GM18502 (cell line): Measurements from ENCODE around the gene PYGO2.
A peak's percentile ranks its signal among the peaks of the same experiment; 100 is the strongest.

Source experiments
- ATAC-seq: cut with Tn5 transposase; IDR thresholded peaks from one replicate; pipeline ENCODE4 v1.9.1; 2021; ENCODE audit warnings: mild to moderate bottlenecking; ENCODE audit not compliant: unreplicated experiment, poor library complexity

PYGO2 gene, protein sequence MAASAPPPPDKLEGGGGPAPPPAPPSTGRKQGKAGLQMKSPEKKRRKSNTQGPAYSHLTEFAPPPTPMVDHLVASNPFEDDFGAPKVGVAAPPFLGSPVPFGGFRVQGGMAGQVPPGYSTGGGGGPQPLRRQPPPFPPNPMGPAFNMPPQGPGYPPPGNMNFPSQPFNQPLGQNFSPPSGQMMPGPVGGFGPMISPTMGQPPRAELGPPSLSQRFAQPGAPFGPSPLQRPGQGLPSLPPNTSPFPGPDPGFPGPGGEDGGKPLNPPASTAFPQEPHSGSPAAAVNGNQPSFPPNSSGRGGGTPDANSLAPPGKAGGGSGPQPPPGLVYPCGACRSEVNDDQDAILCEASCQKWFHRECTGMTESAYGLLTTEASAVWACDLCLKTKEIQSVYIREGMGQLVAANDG

DNA sequence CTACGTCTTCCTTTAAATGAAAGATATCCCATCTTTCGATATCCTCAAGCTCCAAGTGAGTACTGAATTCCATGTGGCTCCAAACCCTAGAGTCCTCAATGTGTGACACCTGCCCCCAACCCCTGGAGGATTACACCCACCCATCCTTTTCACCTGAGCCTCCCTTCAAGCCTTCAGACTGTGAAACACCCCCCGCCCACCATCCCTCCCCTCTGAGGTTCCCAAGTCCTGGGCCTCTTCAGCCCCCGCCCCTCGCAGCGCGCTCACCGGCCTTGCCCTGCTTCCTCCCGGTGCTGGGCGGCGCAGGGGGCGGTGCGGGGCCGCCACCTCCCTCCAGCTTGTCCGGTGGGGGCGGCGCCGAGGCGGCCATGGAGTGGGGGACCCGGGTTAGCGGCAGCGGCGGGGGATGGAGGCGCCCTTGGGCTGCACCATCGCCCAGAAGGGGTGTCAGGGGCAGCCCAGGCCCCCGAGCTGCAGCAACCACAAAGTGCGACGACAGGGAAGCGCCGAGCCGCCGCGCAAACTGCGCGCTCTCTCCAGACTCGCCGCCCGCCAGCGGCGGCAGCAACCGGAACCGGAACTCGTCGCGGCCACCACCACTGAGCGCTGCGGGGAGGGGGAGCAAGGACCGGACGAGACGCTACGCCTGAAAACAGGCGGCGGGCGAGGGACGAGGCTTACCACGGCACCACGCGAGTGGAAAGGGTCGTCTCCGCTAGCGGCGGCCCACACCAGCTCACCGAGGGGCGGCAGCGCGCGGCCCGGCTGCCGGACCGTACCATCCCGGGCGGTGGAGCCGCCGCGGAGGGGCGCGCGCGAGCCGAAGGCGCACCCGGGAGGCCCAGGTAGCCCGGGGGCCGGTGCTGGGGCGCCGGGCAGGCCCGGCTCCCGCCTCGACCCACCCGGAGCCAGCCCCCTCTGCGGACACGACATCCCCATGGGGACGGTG is at the start of gene PYGO2:
Gene PYGO2 (minus strand): TSS at position 576 of the 949 bp plus-strand sequence. CDS start 206 bp downstream, at position 370.
- peak; percentile 69 for ATAC-seq

DNA sequence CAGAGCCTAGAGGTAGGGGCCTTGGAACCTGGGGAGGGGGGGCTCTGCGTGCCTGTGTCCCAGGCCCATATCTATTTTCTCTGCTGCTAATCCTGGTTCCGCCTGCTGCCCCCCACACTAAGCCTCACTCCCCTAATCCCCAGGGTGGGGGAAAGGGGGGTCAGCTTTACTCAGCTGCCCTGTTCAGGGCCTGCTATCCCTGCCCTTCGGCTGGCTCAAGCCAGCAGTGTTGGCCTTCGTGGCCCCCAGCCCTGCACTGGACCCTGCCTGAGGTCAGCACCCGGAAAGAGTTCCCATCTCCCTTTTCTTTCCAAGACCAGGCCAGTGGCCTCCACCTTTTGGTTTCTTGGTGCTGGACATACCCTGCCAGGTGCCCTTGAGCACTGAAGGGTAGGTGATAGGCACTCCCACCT is 49.4 kb upstream of the PYGO2 start:
- no peak for ATAC-seq

DNA sequence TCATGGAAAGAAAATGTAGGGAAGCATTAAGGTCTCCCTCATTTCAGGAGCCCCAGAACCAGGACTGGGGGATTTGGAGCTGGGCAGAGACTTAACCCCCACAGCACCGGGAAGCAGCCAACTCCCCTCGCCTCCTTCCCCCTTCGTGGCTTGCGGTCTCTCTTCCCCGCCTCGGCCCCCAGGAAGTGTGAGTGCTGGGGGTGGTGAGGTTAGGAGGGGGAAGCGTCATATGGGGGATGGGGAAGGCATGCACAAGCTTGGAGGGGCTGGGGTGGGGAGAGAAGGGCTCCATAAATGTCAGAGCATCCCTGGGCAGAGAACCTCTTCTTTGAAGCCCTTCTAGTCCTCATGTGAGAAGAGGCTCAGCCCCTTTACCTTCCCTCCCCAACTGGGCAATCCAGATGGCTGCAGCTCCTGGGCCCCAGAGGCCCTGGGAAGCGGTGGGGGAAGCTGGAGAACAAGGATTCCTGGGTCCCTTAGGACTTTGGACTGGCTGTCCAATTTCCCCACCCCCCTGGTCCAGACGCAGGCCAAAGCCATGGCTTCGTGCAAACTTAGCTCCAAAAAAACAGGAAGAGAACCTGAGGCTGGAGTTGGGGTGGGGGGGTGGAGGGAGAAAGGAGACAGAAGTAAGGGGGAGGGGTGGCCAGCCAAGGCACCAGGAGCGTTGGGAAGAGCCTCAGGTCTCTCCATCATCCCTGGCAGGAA is 48.8 kb upstream of the PYGO2 start:
- no peak for ATAC-seq

- ATAC-seq: no peak
Measured at GRCh38 chr1:155009742-155010141, 48.2 kb upstream of the PYGO2 start.

DNA sequence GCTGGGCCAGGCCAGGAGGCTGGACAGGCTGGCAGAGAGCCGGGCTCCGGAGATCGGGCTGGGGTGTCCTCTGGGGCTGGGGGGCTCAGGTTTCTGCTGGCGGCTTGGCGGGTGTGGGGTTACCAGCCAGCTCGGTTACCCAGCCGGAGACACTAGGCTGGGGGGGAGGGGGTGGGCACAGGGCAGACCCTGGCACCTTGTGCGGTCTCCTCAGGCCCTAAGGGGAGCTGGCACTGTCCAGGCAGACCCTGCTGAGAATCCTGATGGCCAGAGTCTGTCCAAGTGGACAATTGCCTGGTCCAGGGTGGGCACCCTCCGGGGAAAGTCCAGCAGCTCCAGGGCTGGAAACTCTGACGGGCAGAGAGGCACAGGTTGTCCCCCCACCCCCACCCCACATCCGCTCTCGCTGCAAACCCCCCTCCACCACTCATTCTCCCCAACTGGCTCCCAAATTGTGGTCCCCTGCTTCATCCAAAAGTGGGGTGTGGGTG is 47.7 kb upstream of the PYGO2 start:
- ATAC-seq: no peak

DNA sequence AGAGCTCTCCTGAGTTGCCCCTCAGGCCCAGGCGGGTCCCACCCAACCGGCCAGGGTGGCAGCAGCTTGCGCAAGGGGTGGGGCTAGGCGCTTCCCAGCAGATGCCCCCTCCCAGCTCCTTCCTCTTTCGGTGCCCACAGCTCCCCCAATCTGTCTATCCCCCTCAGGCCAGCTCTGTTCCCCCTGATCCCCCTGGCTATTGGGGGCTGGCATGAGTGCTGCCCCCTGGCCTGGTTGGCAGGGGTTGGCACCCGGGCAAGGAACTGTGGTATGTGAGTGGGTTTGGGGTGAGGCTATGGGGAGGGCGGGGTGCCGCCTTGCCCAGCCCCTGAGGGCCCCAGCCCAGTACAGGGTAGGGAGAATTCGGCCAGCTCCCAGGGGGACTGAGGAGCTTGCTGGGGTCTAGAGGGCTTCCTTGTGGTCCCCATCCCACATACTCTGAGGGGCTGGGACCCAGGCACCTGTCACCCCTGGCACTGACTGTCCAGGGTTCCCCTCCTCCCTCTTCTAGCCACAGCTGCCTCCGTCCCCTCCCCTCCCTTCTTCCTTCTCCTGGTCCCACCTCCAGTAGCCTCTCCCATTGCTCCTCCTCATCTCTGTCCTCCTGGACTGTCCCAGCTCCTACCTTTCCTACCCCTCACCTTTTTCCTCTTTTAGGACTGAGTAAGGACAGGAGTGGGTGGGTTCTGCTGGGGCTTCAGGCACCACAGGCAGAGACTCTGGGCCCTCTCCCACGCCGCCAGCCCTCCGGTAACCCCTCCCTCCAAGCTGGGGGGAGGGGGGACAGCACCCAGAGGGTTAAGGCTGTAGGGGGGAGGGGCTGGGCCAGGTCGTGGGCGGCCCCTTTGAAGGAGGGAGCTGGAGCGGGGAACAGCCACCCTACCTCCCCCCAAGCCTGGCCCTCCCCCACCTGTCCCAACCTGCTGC is 46.7 kb upstream of the PYGO2 start:
- ATAC-seq: no peak

DNA sequence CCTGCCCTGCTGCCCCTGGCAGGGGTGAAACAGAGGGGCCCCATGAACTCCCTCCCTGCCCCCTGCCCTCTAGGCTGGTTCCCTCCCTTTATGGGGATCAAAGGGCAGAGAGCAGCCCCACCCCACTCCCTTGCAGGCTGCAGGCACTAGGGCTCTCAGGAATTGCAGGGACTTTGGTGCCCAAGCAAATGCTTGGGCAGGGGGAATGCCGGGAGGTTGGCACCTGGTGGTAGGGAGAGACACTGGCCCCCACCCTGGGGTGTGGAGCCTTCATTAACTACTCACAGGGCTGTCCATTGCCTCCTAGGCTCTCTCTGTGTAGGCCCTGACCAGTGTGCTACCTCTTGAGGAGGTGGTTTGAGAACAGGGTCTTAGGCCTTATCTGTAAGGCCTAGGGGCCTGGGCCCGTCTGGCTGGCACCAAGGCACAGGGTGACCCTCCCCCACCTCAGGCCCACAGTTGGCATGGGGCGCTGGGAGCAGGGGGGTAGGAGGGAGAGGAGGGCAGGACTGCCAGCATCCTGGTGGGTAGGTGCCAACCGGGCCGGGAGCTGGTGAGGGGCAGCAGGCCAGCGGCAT is 45.8 kb upstream of the PYGO2 start:
- ATAC-seq: no peak

- no peak for ATAC-seq
Measured at GRCh38 chr1:155006601-155007101, 45.1 kb upstream of the PYGO2 start.

DNA sequence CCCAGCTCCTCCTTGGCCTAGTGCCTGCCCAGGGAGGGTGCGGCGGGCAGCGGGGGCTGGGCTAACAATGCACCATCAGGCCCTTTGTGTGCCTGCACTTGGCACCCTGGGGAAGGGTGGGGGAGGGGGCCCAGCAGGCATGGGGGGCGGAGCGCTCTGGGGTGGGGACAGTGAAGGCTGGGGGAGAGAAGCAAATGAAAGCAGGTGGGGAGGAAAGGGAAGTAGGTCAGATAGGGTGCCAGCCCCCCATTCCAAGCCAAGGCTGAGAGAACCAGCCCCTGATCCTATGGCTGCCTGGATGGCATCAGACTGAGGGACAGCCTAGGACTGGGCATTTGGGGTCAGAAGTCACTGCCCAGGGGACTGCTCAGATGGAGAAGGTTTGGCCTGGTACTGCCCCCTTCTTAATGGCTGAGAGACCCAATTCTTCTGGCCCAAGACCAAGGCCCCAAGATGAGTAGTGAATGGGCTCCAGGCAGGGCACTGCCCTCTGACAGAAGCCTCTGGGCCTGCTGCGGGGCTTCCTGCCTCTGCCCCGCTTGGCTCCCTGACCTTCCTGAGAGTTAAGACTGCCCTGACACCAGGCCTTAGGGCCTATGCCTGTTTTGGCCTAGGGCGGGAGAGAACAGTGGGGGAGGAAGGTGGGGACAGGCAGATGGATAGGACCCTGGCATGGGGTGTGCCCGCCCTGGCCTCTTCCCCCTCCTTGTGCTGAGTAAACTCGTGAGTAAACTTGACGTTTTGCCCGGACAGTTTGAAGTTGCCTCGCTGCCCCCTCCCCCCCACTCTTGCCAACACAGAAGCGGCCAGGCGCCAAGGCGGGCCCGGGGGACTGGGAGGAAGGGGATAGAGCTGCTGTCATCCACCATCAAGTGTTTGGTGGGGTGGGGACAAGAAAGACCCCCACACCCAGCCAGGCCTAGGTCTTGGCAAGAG is 43.8 kb upstream of the PYGO2 start:
- ATAC-seq: no peak

DNA sequence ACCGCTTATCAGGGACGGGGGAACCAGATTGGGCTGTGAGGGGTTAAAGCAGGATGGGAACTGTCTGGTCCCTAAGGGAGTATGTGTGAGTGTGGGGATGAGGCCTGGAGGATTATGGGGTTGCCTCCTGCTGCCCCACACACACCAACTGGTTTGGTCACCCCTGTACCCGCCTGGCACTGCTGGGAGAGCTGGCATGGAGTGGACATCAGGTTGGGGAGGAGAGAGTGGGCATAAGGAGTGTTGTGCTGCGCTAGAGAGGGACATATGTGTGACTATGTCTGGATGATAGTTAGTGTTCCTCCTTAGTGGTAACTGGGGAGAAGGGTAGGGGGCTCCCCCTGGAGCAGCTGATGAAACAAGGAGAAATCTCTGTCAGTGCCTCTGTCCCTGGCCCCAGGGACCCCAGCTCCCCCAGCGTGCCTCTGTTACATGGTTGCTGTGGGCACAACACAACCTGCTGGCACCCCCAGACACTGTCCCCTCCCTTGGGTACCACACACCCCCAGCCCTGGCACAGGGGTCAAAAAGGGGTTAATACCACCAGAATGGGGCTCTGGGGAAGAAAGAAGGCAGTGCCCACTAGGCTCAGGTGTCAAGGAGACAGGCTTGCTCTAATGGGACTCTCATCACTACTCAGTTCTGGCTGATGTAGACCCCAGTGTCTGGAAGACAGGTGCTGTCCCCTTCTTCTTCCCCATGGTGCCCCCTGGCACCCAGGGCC is 42.9 kb upstream of the PYGO2 start:
- ATAC-seq: no peak

DNA sequence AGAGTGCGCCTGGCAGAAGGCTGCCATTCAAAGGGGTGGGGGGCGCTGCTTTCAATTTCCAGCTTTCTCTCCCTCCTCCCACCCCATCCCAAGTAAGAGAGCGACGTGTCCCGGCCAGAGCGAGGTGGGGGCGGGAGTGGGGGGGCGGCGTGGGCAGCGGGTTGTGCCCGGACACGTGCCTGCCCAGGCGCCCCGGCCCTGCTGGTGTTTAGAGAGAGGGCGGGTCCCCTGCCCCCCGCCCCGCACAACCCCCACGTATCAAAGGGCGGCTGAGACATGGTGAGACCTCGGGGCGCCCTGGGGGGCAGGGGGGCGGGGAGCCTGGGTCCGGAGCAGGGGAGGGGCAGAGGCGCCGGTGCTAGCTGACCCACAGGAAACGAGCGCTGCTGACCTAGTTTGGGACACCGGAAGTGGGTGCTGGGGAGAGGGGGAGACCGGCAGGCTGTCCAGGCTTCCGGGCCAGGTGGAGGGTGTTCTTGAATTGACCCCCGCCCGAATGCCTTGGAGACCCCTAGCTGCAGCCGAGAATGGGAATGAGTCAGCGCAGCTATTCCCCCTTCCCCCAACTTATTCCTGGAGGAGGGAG is 42.3 kb upstream of the PYGO2 start:
- ATAC-seq: no peak

GRCh38 chr1:155003227-155003765 is 41.7 kb upstream of the PYGO2 start:
- no peak for ATAC-seq

GRCh38 chr1:155002464-155003226 is 41.1 kb upstream of the PYGO2 start, which contains the start of gene ZBTB7B:
Gene ZBTB7B, plus strand, starts transcription at chr1:155002802. Its CDS starts 11,859 bp downstream, at chr1:155014661.
- ATAC-seq: no peak

GRCh38 chr1:155001675-155002463 is 40.3 kb upstream of the PYGO2 start:
- ATAC-seq: peak; percentile 59

GRCh38 chr1:155001425-155001674 is 39.8 kb upstream of the PYGO2 start:
- no peak for ATAC-seq
